A549 treated with ZK216348 at 1 μM for 4 hours (cell line): ENCODE measurements around the gene GNA12. TPM values are rescaled to one million over a fixed set of nuclear protein-coding genes. Genes with fewer than 3 reads are reported as not detected.

Experiments
- total RNA-seq: library from RNA; stranded (reverse); fragments of 200-300 nt; extraction: Qiagen RNA extraction; gene quantifications from 5 replicates; pipeline ENCODE4 v1.2.3, GENCODE V29; 2022; ENCODE audit warnings: low read depth

GNA12 gene
- total RNA-seq = 30.8 to 45.4 TPM (median 42.8 TPM) in 5 replicates

DNA sequence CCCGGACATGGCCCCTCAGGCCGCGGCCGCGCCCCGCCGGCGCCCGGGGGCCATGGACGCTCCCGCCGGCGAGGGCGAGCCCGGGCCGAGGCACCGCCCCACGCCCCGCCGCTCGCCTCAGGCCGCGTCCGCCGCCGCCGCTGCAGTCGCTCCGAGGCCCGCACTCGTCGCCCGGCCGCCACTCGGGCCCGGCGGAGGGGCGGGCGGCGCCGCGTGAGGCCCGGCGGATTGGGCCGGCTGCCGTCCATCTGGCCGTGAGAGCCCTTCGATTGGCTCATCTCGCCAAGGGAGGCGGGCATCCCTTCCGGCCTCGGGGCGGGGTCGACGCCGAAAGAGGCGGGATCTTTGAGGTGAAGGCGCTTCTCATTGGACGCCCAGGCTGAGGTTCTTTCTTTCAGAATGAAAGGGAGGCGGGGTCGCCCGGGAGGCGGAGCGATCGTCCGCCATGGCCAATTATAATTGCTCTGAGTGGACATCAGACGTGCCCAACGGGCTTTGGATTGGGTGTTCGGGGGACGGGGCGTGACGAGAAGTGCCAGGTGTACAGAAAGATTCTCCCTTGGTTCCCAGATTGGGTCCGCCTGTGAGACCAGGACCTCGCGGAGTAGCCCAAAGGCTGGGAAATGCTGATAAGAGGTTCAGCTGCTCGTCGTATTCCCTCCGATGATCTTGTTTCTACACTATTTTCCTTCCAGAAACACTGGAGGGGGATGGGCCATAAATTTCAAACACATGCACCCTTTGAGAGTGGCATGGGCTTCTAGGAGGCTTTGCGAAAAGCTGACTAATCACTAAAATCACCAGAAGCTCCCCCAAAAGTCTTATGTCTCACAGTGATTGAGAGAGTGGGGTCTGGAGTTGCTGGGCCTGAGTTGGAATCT, at the start of gene GNA12:
TSS of gene GNA12 (minus strand) at position 156 of the 881 bp plus-strand sequence. CDS start at position 9, 147 bp downstream.

GRCh38 chr7:2687881-2688318, 156.2 kb downstream of the GNA12 start, which contains the start of gene AMZ1:
Gene AMZ1, plus strand, starts transcription at chr7:2688202. Its CDS starts 12,250 bp downstream, at chr7:2700452.

Other genes starting within 250 kb of the GNA12 start
- 27.0 to 63.8 TPM (median 57.9 TPM) in 5 replicates for gene TTYH3, start 212.3 kb downstream of the GNA12 start, total RNA-seq
- 0.05 to 0.06 TPM in 2 of 5 replicates, not detected in the others for gene AMZ1, start 156.1 kb downstream of the GNA12 start, total RNA-seq
- 1.2 to 2.5 TPM (median 1.6 TPM) in 5 replicates for gene CARD11, start 199.6 kb upstream of the GNA12 start, total RNA-seq